ENCODE results near the gene SATB1.

SATB1 gene

GRCh38 chr3:18431266-18431665 lies 6.1 kb upstream of the SATB1 start:
- no peak for DNase-seq (ENCODE audit: low read depth)

- DNase-seq (ENCODE audit: low read depth) = no peak
Measured at GRCh38 chr3:18428991-18429745, 4.0 kb upstream of the SATB1 start.

GRCh38 chr3:18428036-18428435 lies 2.9 kb upstream of the SATB1 start:
- DNase-seq (ENCODE audit: low read depth) = no peak

- no peak for DNase-seq (ENCODE audit: low read depth)
Measured at GRCh38 chr3:18426597-18427193, 1.6 kb upstream of the SATB1 start.

- DNase-seq (ENCODE audit: low read depth) = no peak
Measured at GRCh38 chr3:18425641-18426257, 610 bp upstream of the SATB1 start.

- no peak for DNase-seq (ENCODE audit: low read depth)
Measured at GRCh38 chr3:18424213-18424728, 868 bp downstream of the SATB1 start.

GRCh38 chr3:18423401-18424212 lies 1.5 kb downstream of the SATB1 start:
- no peak for DNase-seq (ENCODE audit: low read depth)

- no peak for DNase-seq (ENCODE audit: low read depth)
Measured at GRCh38 chr3:18422972-18423371, 2.2 kb downstream of the SATB1 start.

- no peak for DNase-seq (ENCODE audit: low read depth)
Measured at GRCh38 chr3:18420555-18420954, 4.6 kb downstream of the SATB1 start.

- DNase-seq (ENCODE audit: low read depth) = no peak
Measured at GRCh38 chr3:18419232-18419631, 5.9 kb downstream of the SATB1 start.

- DNase-seq (ENCODE audit: low read depth) = no peak
Measured at GRCh38 chr3:18417904-18418572, 7.1 kb downstream of the SATB1 start.

- no peak for DNase-seq (ENCODE audit: low read depth)
Measured at GRCh38 chr3:18416332-18416731, 8.8 kb downstream of the SATB1 start.

- DNase-seq (ENCODE audit: low read depth) = no peak
Measured at GRCh38 chr3:18415839-18416238, 9.3 kb downstream of the SATB1 start.

GRCh38 chr3:18415167-18415566 lies 10.0 kb downstream of the SATB1 start:
- DNase-seq (ENCODE audit: low read depth) = no peak

- no peak for DNase-seq (ENCODE audit: low read depth)
Measured at GRCh38 chr3:18412684-18413083, 12.5 kb downstream of the SATB1 start.

- no peak for DNase-seq (ENCODE audit: low read depth)
Measured at GRCh38 chr3:18411541-18411940, 13.6 kb downstream of the SATB1 start.

GRCh38 chr3:18410205-18410604 lies 14.9 kb downstream of the SATB1 start:
- DNase-seq (ENCODE audit: low read depth) = no peak

- DNase-seq (ENCODE audit: low read depth) = no peak
Measured at GRCh38 chr3:18409266-18409665, 15.9 kb downstream of the SATB1 start.

- DNase-seq (ENCODE audit: low read depth) = no peak
Measured at GRCh38 chr3:18405141-18405540, 20.0 kb downstream of the SATB1 start.

- no peak for DNase-seq (ENCODE audit: low read depth)
Measured at GRCh38 chr3:18403061-18403460, 22.1 kb downstream of the SATB1 start.

GRCh38 chr3:18402239-18402799 lies 22.8 kb downstream of the SATB1 start:
- no peak for DNase-seq (ENCODE audit: low read depth)

Measured in non-pigmented ciliary epithelial cell (primary cell).